Subcutaneous adipose tissue (tissue), 4 donors: Measurements from ENCODE around the gene MBD5. TPM values are rescaled to one million over a fixed set of nuclear protein-coding genes. Genes with fewer than 3 reads are reported as not detected.

Source experiments
- total RNA-seq, 4 donors: library from RNA; depleted of rRNA; stranded (reverse); fragments of >200 nt; gene quantifications; one replicate each; pipeline ENCODE4 v1.1.0, GENCODE V29; 2016
- TF ChIP-seq, protein P1 (sequence below): fragments of 450-650 bp; IDR thresholded peaks from one replicate; pipeline ENCODE4 v1.5.1; 2016; ENCODE audit warnings: low read depth, mild to moderate bottlenecking, control low read depth, antibody characterized with exemption, moderate library complexity

The MBD5 gene
- total RNA-seq, 4 donors from 2014 or later = 29.4 to 35.0 (median 32.9) TPM

DNA sequence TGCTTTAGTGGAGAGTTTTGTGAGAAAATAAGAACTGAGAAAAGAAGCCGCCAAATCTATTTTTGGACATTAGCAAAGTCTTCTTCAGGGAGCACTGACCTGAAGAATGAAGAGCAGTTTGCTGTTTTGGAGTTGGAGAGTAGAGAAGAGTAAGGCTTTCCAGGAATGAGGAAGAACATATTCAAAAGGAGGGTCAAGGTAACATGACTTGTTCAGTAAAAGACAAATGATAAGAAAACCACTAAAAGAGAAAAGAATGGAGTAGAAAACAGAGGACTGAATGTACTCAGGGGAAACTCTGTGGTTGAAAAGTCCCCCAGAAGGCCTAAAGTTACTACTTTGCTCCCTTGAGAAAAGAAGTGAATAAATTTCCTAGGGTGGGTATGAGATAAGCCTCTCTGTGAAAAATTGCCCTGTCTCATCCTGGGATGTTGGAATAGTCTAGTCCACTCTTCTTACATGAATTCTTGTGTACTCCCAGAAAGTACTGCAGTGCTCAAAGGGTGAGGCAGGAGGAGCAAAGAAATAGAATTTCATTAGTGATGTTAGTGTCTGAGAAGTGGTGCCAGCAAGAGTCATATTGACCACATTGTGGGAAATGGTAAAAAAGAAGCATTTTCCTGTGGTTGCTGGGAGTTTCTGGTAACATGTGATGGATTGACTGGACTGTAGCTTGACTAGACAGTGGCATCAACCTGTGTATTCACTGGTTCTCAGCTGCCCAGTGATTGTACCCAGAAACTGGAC is 27.8 kb downstream of the MBD5 start:
- TF ChIP-seq, protein P1, sequence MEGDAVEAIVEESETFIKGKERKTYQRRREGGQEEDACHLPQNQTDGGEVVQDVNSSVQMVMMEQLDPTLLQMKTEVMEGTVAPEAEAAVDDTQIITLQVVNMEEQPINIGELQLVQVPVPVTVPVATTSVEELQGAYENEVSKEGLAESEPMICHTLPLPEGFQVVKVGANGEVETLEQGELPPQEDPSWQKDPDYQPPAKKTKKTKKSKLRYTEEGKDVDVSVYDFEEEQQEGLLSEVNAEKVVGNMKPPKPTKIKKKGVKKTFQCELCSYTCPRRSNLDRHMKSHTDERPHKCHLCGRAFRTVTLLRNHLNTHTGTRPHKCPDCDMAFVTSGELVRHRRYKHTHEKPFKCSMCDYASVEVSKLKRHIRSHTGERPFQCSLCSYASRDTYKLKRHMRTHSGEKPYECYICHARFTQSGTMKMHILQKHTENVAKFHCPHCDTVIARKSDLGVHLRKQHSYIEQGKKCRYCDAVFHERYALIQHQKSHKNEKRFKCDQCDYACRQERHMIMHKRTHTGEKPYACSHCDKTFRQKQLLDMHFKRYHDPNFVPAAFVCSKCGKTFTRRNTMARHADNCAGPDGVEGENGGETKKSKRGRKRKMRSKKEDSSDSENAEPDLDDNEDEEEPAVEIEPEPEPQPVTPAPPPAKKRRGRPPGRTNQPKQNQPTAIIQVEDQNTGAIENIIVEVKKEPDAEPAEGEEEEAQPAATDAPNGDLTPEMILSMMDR = no peak

DNA sequence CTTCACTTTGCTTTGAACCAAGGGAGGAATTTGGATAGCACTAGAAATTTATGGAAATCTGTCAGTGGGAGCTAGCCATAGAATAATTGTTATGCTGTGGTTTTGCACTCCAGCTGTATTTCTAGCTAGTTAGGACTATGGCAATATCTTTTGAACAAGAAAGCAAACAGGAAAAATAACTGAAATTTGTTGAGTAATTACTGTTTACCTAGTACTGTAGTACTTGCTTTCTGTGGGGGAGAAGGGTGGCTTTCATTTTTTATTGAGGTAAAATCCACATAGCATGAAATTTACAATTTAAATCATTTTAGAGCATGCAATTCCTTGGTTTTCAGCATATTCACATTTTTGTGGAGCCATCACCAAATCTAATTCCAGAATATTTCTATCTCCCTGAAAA is 28.4 kb downstream of the MBD5 start:
- TF ChIP-seq, protein P1 = no peak

DNA sequence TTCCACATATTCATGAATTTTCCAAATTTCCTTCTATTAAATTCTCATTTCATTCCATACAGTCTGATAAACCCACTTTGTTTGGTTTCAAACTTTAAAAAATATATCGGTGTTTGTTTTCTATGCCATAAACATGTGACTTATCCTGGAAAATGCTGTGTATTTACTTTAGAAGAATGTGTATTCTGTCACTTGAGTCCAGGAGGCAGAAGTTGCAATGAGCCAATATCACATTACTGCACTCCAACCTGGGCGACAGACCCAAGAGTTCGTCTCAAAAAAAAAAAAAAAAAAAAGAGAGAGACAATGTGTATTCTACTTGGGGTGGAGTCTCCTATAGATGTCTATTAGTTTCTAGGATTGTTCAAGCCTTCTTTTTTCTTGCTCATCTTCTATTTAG is 31.8 kb downstream of the MBD5 start:
- TF ChIP-seq, protein P1 = no peak

DNA sequence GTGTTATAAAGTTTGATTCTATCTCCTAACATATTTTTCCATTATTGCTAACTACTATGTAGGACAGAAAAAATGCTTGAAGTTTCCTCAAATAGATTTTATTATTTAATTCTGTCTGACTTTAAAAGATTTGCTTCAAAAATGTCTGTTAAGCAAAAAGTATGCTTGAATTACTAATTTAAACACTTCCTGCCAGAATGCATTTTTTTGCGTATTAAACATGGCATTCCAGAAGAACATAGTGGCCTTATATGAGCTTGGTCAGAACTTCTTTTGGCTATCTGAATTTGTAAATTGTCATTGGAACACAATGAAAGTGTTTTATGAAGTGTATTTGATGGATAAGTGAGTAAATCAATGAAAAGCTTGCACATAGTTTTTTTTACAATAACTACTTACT is 37.8 kb downstream of the MBD5 start:
- TF ChIP-seq, protein P1 = no peak

DNA sequence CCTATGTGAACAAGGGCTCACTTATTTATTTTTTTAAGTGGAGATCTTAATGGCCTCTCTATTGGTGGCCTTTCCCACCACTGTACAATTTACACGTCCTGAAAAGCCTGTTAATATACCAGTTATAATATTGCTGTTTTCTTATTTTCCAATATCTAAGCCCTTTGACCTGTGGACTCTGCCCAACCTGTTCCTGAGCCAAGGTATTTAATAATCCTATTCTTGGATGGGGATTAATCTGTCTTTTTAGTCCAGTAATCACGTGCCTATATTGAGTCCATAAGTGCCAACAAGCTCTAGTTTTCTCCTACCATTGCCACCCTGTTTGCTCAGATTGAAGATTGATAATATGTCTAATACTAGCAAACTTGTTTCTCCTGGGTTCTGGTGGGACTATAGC is 42.7 kb downstream of the MBD5 start:
- TF ChIP-seq, protein P1 = no peak

DNA sequence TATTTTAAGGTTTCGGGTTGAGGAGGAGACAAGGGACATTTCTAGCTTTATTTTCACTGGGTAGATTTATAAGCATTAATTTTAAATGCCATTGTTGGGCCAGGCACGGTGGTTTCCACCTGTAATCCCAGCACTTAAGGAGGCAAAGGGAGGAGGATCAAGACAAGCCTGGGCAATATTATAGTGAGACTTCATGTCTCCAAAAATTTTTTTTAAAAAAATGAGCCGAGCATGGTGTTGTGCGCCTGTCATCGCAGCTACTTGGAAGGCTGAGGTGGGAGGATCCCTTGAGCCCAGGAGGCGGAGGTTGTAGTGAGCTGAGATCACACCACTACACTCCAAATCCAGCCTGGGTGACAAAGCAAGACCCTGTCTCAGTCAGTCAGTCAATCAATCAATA is 45.0 kb downstream of the MBD5 start:
- TF ChIP-seq, protein P1 = no peak

DNA sequence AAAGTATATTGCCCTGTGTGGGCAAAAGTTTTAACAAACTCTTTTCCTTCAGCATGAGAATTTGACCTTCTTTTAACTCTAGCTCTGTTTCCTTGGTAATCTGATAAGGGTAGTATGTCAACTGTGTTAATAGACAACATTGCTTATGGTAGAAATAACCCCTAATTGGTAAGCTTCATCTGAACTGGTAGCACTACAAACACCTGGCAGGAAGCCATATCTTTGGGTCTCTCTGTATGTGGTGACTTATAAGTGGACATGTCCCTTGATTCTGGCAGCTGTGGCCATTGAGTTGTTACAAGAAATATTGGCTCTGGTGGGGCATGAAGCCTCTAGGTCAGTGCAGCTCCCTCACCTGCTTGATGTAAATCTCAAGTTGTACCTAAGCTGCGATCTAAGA is 46.9 kb downstream of the MBD5 start:
- TF ChIP-seq, protein P1 = no peak
